B cell (primary cell): ENCODE results near the gene SAMD3. TPM values are rescaled to one million over a fixed set of nuclear protein-coding genes. Genes with fewer than 3 reads are reported as not detected.
"Not testable (repeated sequence)": the region's sequence is repeated elsewhere in the genome, so short reads cannot be mapped to it uniquely, and the experiment has no call there.

Experiments used
- ATAC-seq: fragments of 200-7000 bp; cut with Tn5 transposase; one replicate; pipeline ENCODE4 v1.10.0; 2021; ENCODE audit warnings: low read depth, mild to moderate bottlenecking, moderate number of reproducible peaks, moderate library complexity
- CTCF ChIA-PET: fragments of 350-600 bp; sonication (Branson Sonifier 250); formaldehyde crosslinking; loops from one replicate; lab custom pipeline; 2021; ENCODE audit warnings: antibody characterized with exemption, inconsistent platforms; lab: Charles Lee
- POLR2A ChIA-PET: fragments of 350-600 bp; sonication (Branson Sonifier 250); formaldehyde crosslinking; loops from one replicate; lab custom pipeline; 2021; ENCODE audit warnings: antibody characterized with exemption; lab: Charles Lee
- DNase-seq: peaks from one replicate; pipeline ENCODE4 v3.0.0; 2013
- H2AFZ ChIP-seq: 2 replicates; pipeline ENCODE4 v1.6.1; 2012; ENCODE audit warnings: mild to moderate bottlenecking, low read depth, low read length; ENCODE audit not compliant: insufficient read depth, poor library complexity, severe bottlenecking
- H3K27ac ChIP-seq, 2 donors: 1 replicate in 1 of 2; 2 replicates in 1 of 2; pipeline ENCODE4 v1.5.1; 2012 to 2013; ENCODE audit warnings: low read length in 2 of 2, mild to moderate bottlenecking in 2 of 2, moderate library complexity in 1 of 2
- H3K27me3 ChIP-seq, 4 experiments: fragments of 200-600 bp in 1 of 4; sonication (generic) in 1 of 4; replicated peaks in 1 of 4; 1 replicate in 2 of 4; 2 replicates in 2 of 4; pipeline versions ENCODE4 v1.6.1 to v1.7.0; 2013 to 2016; ENCODE audit warnings: low read length in 3 of 4, mild to moderate bottlenecking in 2 of 4, mixed read lengths in 1 of 4, moderate library complexity in 1 of 4; ENCODE audit not compliant: insufficient read depth in 4 of 4, control insufficient read depth in 3 of 4; ENCODE audit errors: control extremely low read depth in 1 of 4
- H3K36me3 ChIP-seq, 2 experiments: replicated peaks in 1 of 2; 1 replicate in 1 of 2; 2 replicates in 1 of 2; pipeline versions ENCODE4 v1.6.1 to v1.7.1; 2013; ENCODE audit warnings: low read length in 1 of 2; ENCODE audit not compliant: insufficient read depth in 2 of 2, control insufficient read depth in 1 of 2; ENCODE audit errors: control extremely low read depth in 1 of 2, extremely low read depth in 1 of 2
- H3K4me1 ChIP-seq, 2 donors: fragments of 200-600 bp in 1 of 2; sonication (generic) in 1 of 2; 1 replicate in 1 of 2; 2 replicates in 1 of 2; pipeline versions ENCODE4 v1.5.1 to v1.6.1; 2013 to 2017; ENCODE audit warnings: low read length in 2 of 2; ENCODE audit not compliant: control insufficient read depth in 2 of 2, insufficient read depth in 2 of 2
- H3K4me2 ChIP-seq: replicated peaks from 2 replicates; pipeline ENCODE3; 2012; ENCODE audit warnings: mild to moderate bottlenecking, low read depth, low read length; ENCODE audit not compliant: poor library complexity, severe bottlenecking
- H3K4me3 ChIP-seq, 5 experiments: fragments of 200-600 bp in 1 of 5; sonication (generic) in 1 of 5; 1 replicate in 3 of 5; 2 replicates in 2 of 5; pipeline versions ENCODE4 v1.5.1 to v1.7.0; 2011 to 2016; ENCODE audit warnings: low read length in 4 of 5, mild to moderate bottlenecking in 4 of 5, low read depth in 2 of 5, control low read depth in 1 of 5, moderate library complexity in 1 of 5; ENCODE audit not compliant: insufficient read depth in 1 of 5; ENCODE audit errors: control extremely low read depth in 1 of 5, extremely low read depth in 1 of 5
- H3K79me2 ChIP-seq: fragments of 200-600 bp; sonication (generic); one replicate; pipeline ENCODE4 v1.6.0; 2016; ENCODE audit warnings: low read length; ENCODE audit not compliant: control insufficient read depth, insufficient read depth
- H3K9ac ChIP-seq: fragments of 200-600 bp; sonication (generic); 2 replicates; pipeline ENCODE4 v1.6.1; 2017; ENCODE audit warnings: mild to moderate bottlenecking, low read length, moderate library complexity
- H3K9me3 ChIP-seq, 3 donors: one replicate each; pipeline versions ENCODE4 v1.6.1 to v1.7.1; 2013; ENCODE audit warnings: low read length in 2 of 3; ENCODE audit not compliant: control insufficient read depth in 2 of 3, insufficient read depth in 1 of 3; ENCODE audit errors: control extremely low read depth in 1 of 3
- H4K20me1 ChIP-seq: 2 replicates; pipeline ENCODE4 v1.6.0; 2012; ENCODE audit warnings: mild to moderate bottlenecking, low read length; ENCODE audit not compliant: insufficient read depth, control insufficient read depth, poor library complexity, severe bottlenecking
- H3K27ac Mint-ChIP-seq: one replicate; pipeline ENCODE4 v1.8.0; 2021; ENCODE audit warnings: mixed read lengths
- H3K27me3 Mint-ChIP-seq: one replicate; pipeline ENCODE4 v1.8.0; 2021; ENCODE audit warnings: mixed read lengths
- H3K4me1 Mint-ChIP-seq: one replicate; pipeline ENCODE4 v1.8.0; 2021; ENCODE audit warnings: mixed read lengths
- H3K4me3 Mint-ChIP-seq: one replicate; pipeline ENCODE4 v1.8.0; 2021; ENCODE audit warnings: mixed read lengths
- H3K9me3 Mint-ChIP-seq: one replicate; pipeline ENCODE4 v1.8.0; 2022; ENCODE audit warnings: mixed read lengths; ENCODE audit not compliant: insufficient read depth
- EZH2 ChIP-seq: IDR thresholded peaks from 2 replicates; pipeline ENCODE4 v1.6.1; 2012; ENCODE audit warnings: borderline replicate concordance, low read depth, mild to moderate bottlenecking, moderate library complexity, low read length; ENCODE audit not compliant: insufficient read depth, poor library complexity, severe bottlenecking
- WGBS: methylation state at CpG from one replicate; pipeline ENCODE4 v1.1.5; 2013; ENCODE audit warnings: missing lambda C conversion rate; ENCODE audit not compliant: insufficient coverage; 5-methylcytosine and 5-hydroxymethylcytosine counted together
- intact Hi-C: fragments of 100-400 bp; cut with micrococcal nuclease; formaldehyde crosslinking; loops from one replicate; pipeline ENCODE4 v1.10.0; 2022
- polyA plus RNA-seq: library from polyadenylated mRNA; depleted of rRNA; stranded (reverse); fragments of >200 nt; gene quantifications from 2 replicates; pipeline ENCODE4 v1.2.3, GENCODE V29; 2012
- total RNA-seq, 2 donors: library from RNA; stranded (reverse); fragments of 120-200 nt in 1 of 2; gene quantifications; 1 replicate in 1 of 2; 2 replicates in 1 of 2; pipeline versions ENCODE4 v1.2.3 to v1.2.4, GENCODE V29; 2013 to 2022
- TF ChIP-seq, protein P1 (sequence below): fragments of 200-600 bp; IDR thresholded peaks from one replicate; pipeline ENCODE4 v1.8.0; 2022; ENCODE audit warnings: antibody characterized with exemption, mild to moderate bottlenecking

The SAMD3 gene
- total and polyA plus RNA-seq, 2 donors (not counting 1 experiment from before 2014, with no cell fraction given): 0.57 to 3.8 TPM

DNA sequence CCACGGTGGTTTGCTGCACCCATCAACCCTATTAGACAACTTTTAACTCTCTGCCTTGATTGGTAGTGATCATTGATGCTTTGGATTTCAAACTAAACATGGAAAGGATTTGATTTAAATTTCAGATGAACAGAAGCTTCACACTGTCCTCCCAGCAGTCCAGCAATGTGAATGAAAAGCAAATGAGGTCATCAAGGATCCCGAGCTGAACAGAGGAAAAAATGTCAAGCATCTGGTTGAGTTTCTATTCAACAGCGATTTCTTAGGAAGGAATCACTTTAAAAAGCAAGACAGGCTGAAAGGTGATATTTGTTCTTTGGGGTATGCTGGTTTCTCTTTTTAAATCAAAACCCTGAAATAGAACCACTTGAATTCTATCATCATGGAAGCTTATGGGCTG is 10.6 kb upstream of the SAMD3 start:
- H3K4me1 ChIP-seq: no peaks in the 10 kb centered on the region
- H3K27ac ChIP-seq: no peak overlapping the region
- ATAC-seq (no peak), DNase-seq (no peak)
- Mint-ChIP-seq H3K4me3 (no peak overlapping the region), H3K4me1 (no peaks in the 10 kb centered on the region), H3K27me3 (no peaks in the 10 kb centered on the region), H3K9me3 (peaks cover 2% of the 10 kb centered on the region), H3K27ac (no peak overlapping the region)
- no peaks in the 10 kb centered on the region for H3K9me3 ChIP-seq
- no peak overlapping the region for H2AFZ ChIP-seq
- POLR2A ChIA-PET: no interaction called here
- CTCF ChIA-PET: interaction anchor here (1.4 kb wide), 1 partner anchor 48 kb away, joined by 3 read pairs; no protein-coding TSS in a partner anchor
- no peaks in the 10 kb centered on the region for H4K20me1 ChIP-seq
- H3K36me3 ChIP-seq: no peaks in the 10 kb centered on the region
- intact Hi-C loops: no loop called here
- no peak for TF ChIP-seq EZH2
- TF ChIP-seq, protein P1, sequence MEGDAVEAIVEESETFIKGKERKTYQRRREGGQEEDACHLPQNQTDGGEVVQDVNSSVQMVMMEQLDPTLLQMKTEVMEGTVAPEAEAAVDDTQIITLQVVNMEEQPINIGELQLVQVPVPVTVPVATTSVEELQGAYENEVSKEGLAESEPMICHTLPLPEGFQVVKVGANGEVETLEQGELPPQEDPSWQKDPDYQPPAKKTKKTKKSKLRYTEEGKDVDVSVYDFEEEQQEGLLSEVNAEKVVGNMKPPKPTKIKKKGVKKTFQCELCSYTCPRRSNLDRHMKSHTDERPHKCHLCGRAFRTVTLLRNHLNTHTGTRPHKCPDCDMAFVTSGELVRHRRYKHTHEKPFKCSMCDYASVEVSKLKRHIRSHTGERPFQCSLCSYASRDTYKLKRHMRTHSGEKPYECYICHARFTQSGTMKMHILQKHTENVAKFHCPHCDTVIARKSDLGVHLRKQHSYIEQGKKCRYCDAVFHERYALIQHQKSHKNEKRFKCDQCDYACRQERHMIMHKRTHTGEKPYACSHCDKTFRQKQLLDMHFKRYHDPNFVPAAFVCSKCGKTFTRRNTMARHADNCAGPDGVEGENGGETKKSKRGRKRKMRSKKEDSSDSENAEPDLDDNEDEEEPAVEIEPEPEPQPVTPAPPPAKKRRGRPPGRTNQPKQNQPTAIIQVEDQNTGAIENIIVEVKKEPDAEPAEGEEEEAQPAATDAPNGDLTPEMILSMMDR: no peak
- no peak overlapping the region for H3K9ac ChIP-seq
- no peak overlapping the region for H3K4me2 ChIP-seq
- 100% methylated on average over 1 of the region's 3 CpGs for WGBS
- H3K4me3 ChIP-seq: no peak overlapping the region
- no peaks in the 10 kb centered on the region for H3K27me3 ChIP-seq
- no peaks in the 10 kb centered on the region for H3K79me2 ChIP-seq

DNA sequence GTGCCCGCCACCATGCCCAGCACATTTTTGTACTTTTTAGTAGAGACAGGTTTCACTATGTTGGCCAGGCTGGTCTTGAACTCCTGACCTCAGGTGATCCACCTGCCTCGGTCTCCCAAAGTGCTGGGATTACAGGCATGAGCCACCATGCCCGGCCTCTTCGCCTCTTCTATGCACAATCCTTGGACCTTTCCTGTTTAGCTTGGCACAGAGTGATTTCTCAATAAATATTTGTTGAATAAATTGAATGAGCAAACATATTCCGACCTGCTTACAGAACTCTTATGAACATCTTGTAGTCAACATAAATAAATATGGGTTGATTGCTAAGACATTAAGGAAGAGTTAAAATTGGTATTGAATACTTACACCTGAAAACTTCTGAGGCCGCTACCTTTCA is 7.8 kb upstream of the SAMD3 start:
- H3K4me1 ChIP-seq, H3K79me2 ChIP-seq, H3K4me3 ChIP-seq, H3K4me3 Mint-ChIP-seq, DNase-seq, ATAC-seq, H3K27me3 ChIP-seq, intact Hi-C loops, CTCF ChIA-PET, POLR2A ChIA-PET, H3K4me2 ChIP-seq, H3K9ac ChIP-seq, H3K9me3 ChIP-seq, H3K27ac Mint-ChIP-seq, H3K27ac ChIP-seq, H4K20me1 ChIP-seq, H2AFZ ChIP-seq, H3K4me1 Mint-ChIP-seq, H3K9me3 Mint-ChIP-seq, H3K27me3 Mint-ChIP-seq, H3K36me3 ChIP-seq: not testable (repeated sequence)
- WGBS: no CpG with 5 or more reads among the region's 6 CpGs
